Liver (tissue), 3 donors: ENCODE measurements around the gene HAGH.

Source experiments
- CTCF ChIP-seq: fragments of 150-350 bp; IDR thresholded peaks from 2 replicates; pipeline ENCODE4 v1.5.1; 2017; ENCODE audit warnings: improper control_type of control experiment, low read depth, low read length; ENCODE audit not compliant: missing input control
- GABPA ChIP-seq, 2 donors: IDR thresholded peaks in 1 of 2; conservative IDR thresholded peaks in 1 of 2; 2 replicates each; pipeline ENCODE4 v1.6.1; 2016; ENCODE audit warnings: antibody characterized with exemption in 2 of 2, mild to moderate bottlenecking in 1 of 2, moderate library complexity in 1 of 2
- JUND ChIP-seq, 2 donors: IDR thresholded peaks; 2 replicates each; pipeline ENCODE4 v1.6.1; 2016; ENCODE audit warnings: antibody characterized with exemption in 2 of 2
- NR2F2 ChIP-seq: IDR thresholded peaks from 2 replicates; pipeline ENCODE4 v1.6.1; 2016; ENCODE audit warnings: antibody characterized with exemption
- RAD21 ChIP-seq, 2 donors: IDR thresholded peaks; 2 replicates each; pipeline ENCODE4 v1.6.1; 2016; ENCODE audit warnings: antibody characterized with exemption in 2 of 2, mild to moderate bottlenecking in 2 of 2
- RXRA ChIP-seq, 2 donors: IDR thresholded peaks; 2 replicates each; pipeline ENCODE4 v1.6.1; 2017 to 2018; ENCODE audit warnings: antibody characterized with exemption in 2 of 2, mild to moderate bottlenecking in 1 of 2
- TAF1 ChIP-seq: conservative IDR thresholded peaks from 2 replicates; pipeline ENCODE4 v1.6.1; 2016; ENCODE audit warnings: antibody characterized with exemption, mild to moderate bottlenecking
- TF ChIP-seq, protein P1 (sequence below): IDR thresholded peaks from 2 replicates; pipeline ENCODE4 v1.6.1; 2016; ENCODE audit warnings: antibody characterized with exemption, mild to moderate bottlenecking
- donor health status: healthy.
- donor health status: healthy.

- no peak for TF ChIP-seq CTCF
- TF ChIP-seq JUND (IDR thresholded peaks at IDR 0.05) = no peak
- TF ChIP-seq RAD21 (IDR thresholded peaks at IDR 0.05) = no peak
- TF ChIP-seq, protein P1, sequence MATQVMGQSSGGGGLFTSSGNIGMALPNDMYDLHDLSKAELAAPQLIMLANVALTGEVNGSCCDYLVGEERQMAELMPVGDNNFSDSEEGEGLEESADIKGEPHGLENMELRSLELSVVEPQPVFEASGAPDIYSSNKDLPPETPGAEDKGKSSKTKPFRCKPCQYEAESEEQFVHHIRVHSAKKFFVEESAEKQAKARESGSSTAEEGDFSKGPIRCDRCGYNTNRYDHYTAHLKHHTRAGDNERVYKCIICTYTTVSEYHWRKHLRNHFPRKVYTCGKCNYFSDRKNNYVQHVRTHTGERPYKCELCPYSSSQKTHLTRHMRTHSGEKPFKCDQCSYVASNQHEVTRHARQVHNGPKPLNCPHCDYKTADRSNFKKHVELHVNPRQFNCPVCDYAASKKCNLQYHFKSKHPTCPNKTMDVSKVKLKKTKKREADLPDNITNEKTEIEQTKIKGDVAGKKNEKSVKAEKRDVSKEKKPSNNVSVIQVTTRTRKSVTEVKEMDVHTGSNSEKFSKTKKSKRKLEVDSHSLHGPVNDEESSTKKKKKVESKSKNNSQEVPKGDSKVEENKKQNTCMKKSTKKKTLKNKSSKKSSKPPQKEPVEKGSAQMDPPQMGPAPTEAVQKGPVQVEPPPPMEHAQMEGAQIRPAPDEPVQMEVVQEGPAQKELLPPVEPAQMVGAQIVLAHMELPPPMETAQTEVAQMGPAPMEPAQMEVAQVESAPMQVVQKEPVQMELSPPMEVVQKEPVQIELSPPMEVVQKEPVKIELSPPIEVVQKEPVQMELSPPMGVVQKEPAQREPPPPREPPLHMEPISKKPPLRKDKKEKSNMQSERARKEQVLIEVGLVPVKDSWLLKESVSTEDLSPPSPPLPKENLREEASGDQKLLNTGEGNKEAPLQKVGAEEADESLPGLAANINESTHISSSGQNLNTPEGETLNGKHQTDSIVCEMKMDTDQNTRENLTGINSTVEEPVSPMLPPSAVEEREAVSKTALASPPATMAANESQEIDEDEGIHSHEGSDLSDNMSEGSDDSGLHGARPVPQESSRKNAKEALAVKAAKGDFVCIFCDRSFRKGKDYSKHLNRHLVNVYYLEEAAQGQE = no peak
- no peak for TF ChIP-seq TAF1
- no peak for TF ChIP-seq RXRA (IDR thresholded peaks at IDR 0.05)
- no peak for TF ChIP-seq GABPA (IDR thresholded peaks at IDR 0.05 in 1 of 2, conservative IDR thresholded peaks at IDR 0.05 in 1 of 2)
- no peak for TF ChIP-seq NR2F2
These were observed 17.9 kb downstream of the HAGH start for GRCh38 chr16:1808691-1809090.
